Choroid plexus epithelial cell (primary cell): ENCODE data around the gene FBXO34.
A peak's percentile ranks its signal among the peaks of the same experiment; 100 is the strongest.

Experiments used
- DNase-seq: peaks from one replicate; pipeline ENCODE4 v3.0.0-alpha.2; 2010; ENCODE audit warnings: low read depth
- H3K4me3 ChIP-seq: 2 replicates; pipeline ENCODE4 v1.5.1; 2011; ENCODE audit warnings: low read depth, mild to moderate bottlenecking, control low read depth, low read length, moderate library complexity
- TF ChIP-seq, protein P1 (sequence below): conservative IDR thresholded peaks from 2 replicates; pipeline ENCODE4 v1.5.1; 2011; ENCODE audit warnings: low read depth, mild to moderate bottlenecking, control low read depth, inconsistent platforms, low read length, moderate library complexity

FBXO34 gene

DNA sequence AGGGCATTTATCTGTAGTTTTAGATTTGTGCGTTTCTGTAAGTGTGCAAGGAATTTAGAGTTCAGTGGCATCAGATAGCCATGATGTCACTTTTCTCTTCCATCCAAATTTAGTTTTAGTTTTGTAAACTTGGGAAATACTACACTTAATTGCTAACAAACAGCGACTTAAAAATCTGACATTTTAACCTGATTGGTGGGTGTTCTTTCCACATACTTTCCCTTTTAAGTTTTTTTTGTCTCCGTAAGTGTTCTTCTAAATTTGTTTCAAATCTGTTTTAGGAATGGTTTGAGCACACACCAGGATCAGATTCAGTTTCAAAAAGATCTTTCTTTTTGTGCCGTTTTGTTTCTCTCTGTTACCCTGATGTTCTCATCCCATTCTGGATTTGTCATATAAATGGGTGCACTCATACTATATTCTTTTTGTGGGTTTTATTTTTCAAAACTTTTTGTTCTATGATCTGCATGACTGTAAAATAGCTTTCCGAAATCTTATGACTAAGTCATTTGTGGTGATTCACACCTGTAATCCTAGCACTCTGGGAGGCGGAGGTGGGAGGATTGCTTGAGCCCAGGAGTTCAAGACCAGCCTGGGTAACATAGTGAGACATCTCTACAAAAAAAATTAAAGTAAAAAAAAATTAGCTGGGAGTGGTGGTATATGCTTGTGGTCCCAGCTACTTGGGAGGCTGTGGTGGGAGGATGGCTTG, 58.9 kb downstream of the FBXO34 start:
- TF ChIP-seq, protein P1, sequence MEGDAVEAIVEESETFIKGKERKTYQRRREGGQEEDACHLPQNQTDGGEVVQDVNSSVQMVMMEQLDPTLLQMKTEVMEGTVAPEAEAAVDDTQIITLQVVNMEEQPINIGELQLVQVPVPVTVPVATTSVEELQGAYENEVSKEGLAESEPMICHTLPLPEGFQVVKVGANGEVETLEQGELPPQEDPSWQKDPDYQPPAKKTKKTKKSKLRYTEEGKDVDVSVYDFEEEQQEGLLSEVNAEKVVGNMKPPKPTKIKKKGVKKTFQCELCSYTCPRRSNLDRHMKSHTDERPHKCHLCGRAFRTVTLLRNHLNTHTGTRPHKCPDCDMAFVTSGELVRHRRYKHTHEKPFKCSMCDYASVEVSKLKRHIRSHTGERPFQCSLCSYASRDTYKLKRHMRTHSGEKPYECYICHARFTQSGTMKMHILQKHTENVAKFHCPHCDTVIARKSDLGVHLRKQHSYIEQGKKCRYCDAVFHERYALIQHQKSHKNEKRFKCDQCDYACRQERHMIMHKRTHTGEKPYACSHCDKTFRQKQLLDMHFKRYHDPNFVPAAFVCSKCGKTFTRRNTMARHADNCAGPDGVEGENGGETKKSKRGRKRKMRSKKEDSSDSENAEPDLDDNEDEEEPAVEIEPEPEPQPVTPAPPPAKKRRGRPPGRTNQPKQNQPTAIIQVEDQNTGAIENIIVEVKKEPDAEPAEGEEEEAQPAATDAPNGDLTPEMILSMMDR: no peak
- H3K4me3 ChIP-seq: no peak overlapping the region
- DNase-seq: no peak

DNA sequence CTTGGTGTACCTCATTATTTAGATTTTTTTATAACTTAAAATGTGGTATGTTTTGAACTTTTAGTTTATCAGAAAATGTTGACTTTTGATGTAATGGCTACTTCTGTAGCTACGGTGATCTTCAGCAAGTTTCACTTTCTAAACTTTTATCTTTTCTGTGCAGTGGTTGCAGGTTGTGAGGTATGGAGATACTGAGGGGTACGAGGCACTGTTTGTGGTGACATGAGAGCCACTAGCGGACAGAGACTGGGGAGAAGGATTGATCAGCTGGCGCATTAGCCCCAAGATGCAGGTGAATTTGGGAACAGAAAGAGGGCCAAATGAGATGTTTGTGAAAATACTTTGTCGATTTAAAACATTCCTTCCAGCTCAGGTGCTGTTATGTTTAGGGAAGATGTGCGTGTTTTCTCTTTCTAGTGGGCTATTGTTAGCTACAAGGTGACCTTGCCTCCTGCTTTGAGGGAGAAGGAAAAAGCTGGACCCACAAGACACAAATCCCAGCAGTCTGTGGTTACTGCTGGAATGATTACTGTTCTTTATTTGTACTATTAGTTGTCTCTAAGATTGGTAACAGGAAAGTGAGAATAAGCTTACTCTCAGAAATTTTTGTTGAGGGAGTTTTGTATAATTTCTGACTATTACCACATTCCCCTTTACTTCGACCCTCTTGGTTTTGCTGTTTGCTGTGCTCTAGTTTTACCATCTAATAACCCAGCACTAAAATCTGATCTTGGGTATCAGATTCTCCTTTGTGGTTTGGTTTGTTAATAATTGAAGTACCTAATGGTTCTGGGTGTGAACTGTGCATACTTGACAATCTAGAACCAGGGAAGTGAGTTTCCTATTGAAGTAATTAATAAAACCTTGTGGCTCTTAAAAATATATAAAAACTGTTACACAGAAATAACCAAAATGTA, 61.7 kb downstream of the FBXO34 start:
- H3K4me3 ChIP-seq: no peak overlapping the region
- TF ChIP-seq, protein P1: no peak
- DNase-seq: peak; percentile 47

DNA sequence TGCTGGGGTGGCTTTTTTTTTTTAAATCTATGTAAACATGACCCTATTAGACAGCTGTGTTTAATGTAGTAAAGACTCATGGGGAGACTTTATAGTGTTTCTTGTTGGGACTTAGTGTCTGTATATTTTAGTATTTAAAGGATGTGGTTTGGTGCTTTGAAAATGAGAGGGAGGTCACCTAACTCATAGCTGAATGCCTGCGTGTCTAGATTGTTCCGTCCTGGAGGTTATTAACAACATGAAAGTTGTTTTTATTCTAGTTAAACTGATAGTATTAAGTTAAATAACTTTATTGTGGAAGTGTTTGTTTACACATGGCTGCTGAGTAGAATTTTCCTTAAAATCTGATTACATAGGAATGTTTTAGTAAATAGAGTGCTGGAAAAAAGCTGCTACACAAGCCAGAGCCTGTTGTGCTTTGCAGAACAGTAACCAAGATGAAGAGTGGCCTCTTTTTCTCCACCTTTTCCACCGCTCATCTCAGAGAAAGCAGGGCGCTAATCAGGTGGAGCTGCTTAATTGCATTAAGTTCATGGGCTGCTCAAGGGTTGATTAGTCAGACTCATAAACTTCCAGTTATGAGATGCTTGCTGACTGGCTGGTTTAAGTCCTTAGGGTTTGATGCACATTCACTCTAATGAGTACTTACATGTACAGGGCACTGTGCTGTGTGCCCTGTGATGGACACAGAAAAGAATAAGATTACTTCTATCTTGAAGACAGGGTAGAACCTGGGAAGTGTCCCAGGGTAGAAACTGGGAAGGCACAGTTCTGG, 62.7 kb downstream of the FBXO34 start:
- peak; percentile 56 for DNase-seq
- TF ChIP-seq, protein P1: no peak
- no peak overlapping the region for H3K4me3 ChIP-seq

DNA sequence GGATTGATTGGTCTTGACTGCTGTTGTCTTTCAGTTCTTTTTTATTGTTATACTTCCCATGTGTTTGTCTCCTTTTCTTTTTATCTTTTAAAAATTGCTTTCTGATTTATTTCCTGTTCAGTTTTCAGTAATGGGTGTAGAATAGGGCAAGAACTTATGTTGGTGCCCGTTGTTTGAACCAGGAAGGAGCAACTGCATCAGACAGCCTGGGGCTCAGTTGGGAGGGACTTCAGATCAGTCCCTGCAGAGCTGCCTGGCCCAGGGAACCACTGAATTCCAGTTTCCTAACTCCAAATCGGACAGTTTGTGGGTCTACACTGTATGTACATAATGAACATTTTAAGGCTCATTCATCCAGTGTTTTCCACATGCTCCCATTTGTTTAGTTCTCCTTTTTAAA, 64.9 kb downstream of the FBXO34 start:
- no peak overlapping the region for H3K4me3 ChIP-seq
- TF ChIP-seq, protein P1: no peak
- peak; percentile 56 for DNase-seq

DNA sequence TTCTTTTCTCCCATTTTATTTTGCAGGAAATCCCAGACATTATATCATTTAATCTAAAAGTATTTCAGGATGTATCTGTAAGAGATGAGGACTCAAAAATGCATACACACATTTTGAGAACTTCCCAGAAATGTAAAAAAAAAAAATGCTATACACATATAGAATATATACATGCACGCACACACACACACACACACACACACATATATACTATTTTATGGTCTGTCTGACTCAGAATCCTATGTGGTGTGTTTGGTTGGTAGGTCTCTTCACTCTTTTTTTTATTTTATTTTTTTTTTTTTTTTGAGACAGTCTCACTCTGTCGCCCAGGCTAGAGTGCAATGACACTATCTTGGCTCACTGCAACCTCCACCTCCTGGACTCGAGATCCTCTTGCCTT, 65.5 kb downstream of the FBXO34 start:
- DNase-seq: no peak
- TF ChIP-seq, protein P1: no peak
- no peak overlapping the region for H3K4me3 ChIP-seq

DNA sequence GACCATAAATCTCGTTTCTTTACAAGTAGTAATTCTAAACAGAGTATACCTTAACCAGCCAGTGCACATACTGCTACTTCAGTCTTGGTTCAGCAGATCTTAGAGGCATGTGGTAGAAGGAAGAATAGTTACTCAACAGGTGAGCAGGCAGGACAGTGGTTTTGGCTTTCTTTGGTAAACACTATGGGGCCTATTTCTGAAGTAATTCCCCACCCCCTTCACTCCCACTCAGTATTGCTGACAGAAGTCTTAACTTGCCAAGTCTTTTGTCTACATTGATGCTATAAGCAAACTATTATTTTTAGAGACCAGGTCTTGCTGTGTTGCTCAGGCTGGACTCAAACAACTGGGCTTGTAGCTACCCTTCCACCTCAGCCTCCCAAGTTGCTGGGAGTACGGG, 68.5 kb downstream of the FBXO34 start:
- DNase-seq: peak; percentile 15

More for the DNA sequence above, 68.5 kb downstream of the FBXO34 start:
- no peak overlapping the region for H3K4me3 ChIP-seq
- TF ChIP-seq, protein P1: no peak
